Posterior vena cava (tissue), 2 donors: ENCODE data around the gene OR7G3. TPM values are rescaled to one million over a fixed set of nuclear protein-coding genes. Genes with fewer than 3 reads are reported as not detected.

Experiments
- DNase-seq: peaks from one replicate; pipeline ENCODE4 v3.0.0-alpha.2; 2020; ENCODE audit warnings: low spot score
- intact Hi-C, 2 donors: fragments of 100-400 bp; cut with DNase I; formaldehyde crosslinking; loops; one replicate each; pipeline versions ENCODE4 v1.14.1 to v1.14.2; 2022 to 2023
- total RNA-seq, 2 donors: library from RNA; stranded (reverse); fragmentation: NEBNext Ultra II Directional; extraction: Animal tissue kit (Norgen Biotek cat#: 25700); gene quantifications; one replicate each; pipeline ENCODE4 v1.2.1, GENCODE V29; 2021
- donor health status: DM: yes; HTN: yes; CAD: no.
- donor health status: DM: yes; HTN: yes; CAD: no.

The OR7G3 gene
- total RNA-seq, 2 donors from 2014 or later, result not detected

- DNase-seq, result no peak
- intact Hi-C loops, result no loop called here
These were observed 10.2 kb downstream of the OR7G3 start for GRCh38 chr19:9116547-9116946.

DNA sequence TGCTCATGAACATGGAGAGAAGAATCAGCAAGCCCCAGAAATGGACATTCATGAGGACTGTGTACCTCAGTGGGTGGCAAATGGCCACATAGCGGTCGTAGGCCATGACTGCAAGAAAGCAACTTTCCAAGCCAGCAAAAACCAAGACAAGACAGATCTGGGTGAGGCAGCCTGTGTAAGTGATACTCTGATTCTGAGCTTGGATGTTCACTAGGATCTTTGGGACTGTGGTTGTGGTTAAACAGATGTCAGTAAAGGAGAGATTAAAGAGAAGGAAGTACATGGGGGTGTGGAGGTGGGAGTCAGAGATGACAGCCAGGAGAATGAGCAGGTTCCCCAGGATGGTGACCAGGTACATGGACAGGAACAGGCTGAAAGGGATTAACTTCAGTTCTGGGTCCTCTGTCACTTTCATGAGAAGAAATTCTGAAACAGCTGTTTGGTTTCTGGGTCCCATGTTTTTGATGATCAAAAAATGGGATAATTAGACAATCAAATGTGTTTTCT lies 11.4 kb downstream of the OR7G3 start, which contains the start of gene OR7G1:
Gene OR7G1 (minus strand): TSS at position 457 of the 507 bp plus-strand sequence. CDS start 0 bp downstream, at position 457.
- intact Hi-C loops, result no loop called here
- DNase-seq, result no peak

DNA sequence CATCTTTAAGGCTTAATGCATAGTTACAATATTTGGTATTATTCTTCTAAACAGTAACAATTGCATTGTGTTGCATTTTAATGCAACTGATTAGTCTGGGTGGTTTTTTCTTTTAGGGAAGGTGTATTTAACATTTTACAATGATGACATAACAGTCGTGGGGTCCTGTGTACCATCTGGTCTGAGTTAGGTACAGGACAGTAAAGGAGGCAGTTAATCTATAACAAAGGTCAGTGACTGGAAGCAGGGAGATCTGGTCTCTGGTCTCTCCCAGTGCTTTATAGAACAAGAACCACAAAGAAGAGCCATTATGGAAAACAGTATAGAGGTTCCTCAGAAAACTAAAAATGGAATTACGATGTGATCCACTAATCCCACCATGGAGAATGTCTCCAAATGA lies 16.8 kb downstream of the OR7G3 start:
- DNase-seq, result no peak
- intact Hi-C loops, result no loop called here

- intact Hi-C loops, result no loop called here
These were observed 19.4 kb downstream of the OR7G3 start, which contains the start of gene OR7G2 for GRCh38 chr19:9107375-9107774. OR7G2 (minus strand) TSS chr19:9107475; CDS start chr19:9103243, 4,232 bp downstream.

DNA sequence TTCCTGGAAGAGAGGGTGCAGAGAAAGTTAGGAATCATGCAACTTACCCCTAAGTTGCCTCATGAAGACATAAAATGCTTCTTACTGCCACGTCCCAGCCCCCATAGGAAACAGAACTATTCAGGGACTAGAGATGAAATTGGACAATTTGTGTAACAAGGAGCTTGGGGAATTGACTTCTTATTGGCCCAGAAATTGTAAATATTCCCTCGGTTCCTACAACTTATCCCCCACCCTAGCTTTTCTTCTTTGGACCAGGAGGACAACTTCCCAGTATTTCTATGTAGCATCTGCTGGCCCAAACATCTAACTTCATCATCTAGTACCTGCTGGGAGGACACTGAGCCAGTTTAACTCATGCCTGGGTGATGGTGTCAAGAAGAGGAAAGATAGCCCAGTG lies 40.0 kb downstream of the OR7G3 start, which contains the start of gene OR1M1:
Gene OR1M1 (plus strand): TSS at position 301 of the 400 bp plus-strand sequence. CDS start 6,184 bp downstream, outside the sequence.
- intact Hi-C loops, result no loop called here
- DNase-seq, result no peak

More at GRCh38 chr19:9107375-9107774, 19.4 kb downstream of the OR7G3 start, which contains the start of gene OR7G2:
- DNase-seq, result no peak

- intact Hi-C loops, result loop anchor here in 1 of 2 donors (5.0 kb wide), 1 partner anchor 421 kb away; no protein-coding TSS in a partner anchor
These were observed 48.1 kb downstream of the OR7G3 start for GRCh38 chr19:9078651-9079050.

DNA sequence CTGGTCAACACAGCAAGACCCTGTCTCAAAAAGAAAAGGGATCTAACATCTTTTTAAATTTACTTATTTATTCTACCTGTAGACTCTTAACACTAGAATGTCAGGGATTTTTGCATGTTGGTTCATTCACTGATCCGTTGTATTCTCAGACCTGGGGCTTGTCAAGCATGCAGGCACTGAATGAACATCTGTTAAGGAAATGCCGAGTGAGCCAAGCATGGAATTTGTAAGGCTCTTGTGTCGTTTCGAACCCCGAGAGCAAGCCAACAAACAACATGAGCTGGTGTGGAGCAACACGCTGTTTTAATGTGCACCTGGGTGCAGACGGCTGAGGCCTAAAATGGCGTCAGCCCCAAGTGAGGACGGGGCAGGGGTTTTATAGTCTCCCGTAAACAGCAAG lies 49.8 kb downstream of the OR7G3 start:
- DNase-seq, result no peak
- intact Hi-C loops, result loop anchor here in 1 of 2 donors (5.0 kb wide), 1 partner anchor 420 kb away; no protein-coding TSS in a partner anchor

More at GRCh38 chr19:9078651-9079050, 48.1 kb downstream of the OR7G3 start:
- DNase-seq, result no peak

Other genes with a start within 250 kb of the OR7G3 start
- gene MUC16, start 116.5 kb downstream of the OR7G3 start, total RNA-seq, result under 1 TPM; under 0.01 to 0.10 TPM
- gene OR1M1, start 39.9 kb downstream of the OR7G3 start, total RNA-seq, result not detected
- not detected for gene OR7G2, start 19.5 kb downstream of the OR7G3 start, total RNA-seq
- not detected for gene OR7G1, start 11.2 kb downstream of the OR7G3 start, total RNA-seq
- 10 to 100 TPM; 16.5 to 22.7 TPM for gene ZNF317, start 13.4 kb upstream of the OR7G3 start, total RNA-seq
- gene OR7D2, start 52.0 kb upstream of the OR7G3 start, total RNA-seq, result not detected
- gene OR7D4, start 92.6 kb upstream of the OR7G3 start, total RNA-seq, result not detected
- not detected for gene OR7E24, start 124.0 kb upstream of the OR7G3 start, total RNA-seq
- gene ZNF699, start 182.9 kb upstream of the OR7G3 start, total RNA-seq, result 1 to 10 TPM; 7.0 to 7.5 TPM
- 10 to 100 TPM; 14.2 to 19.9 TPM for gene ZNF559, start 197.2 kb upstream of the OR7G3 start, total RNA-seq
- 1 to 10 TPM; 1.9 to 4.0 TPM for gene ZNF177, start 236.1 kb upstream of the OR7G3 start, total RNA-seq